Esophagus squamous epithelium (tissue), 5 donors: ENCODE results near the gene NTPCR. TPM values are rescaled to one million over a fixed set of nuclear protein-coding genes. Genes with fewer than 3 reads are reported as not detected.

Experiments used
- DNase-seq: peaks from one replicate; lab custom pipeline; 2025; lab: John Stamatoyannopoulos, UW
- H3K27ac ChIP-seq, 4 donors: fragments of 200-600 bp; sonication (generic); one replicate each; pipeline ENCODE4 v1.5.1; 2016 to 2019; ENCODE audit warnings: mild to moderate bottlenecking in 1 of 4
- H3K27me3 ChIP-seq, 4 donors: fragments of 200-600 bp; sonication (generic); 1 replicate in 3 of 4; 2 replicates in 1 of 4; pipeline versions ENCODE4 v1.5.1 to v1.6.0; 2017 to 2021; ENCODE audit warnings: antibody characterized with exemption in 1 of 4
- H3K36me3 ChIP-seq, 3 donors: fragments of 200-600 bp; sonication (generic); one replicate each; pipeline ENCODE4 v1.5.1; 2016 to 2019
- H3K4me1 ChIP-seq, 3 donors: fragments of 200-600 bp; sonication (generic); one replicate each; pipeline ENCODE4 v1.5.1; 2017 to 2019
- H3K4me3 ChIP-seq, 4 donors: fragments of 200-600 bp; sonication (generic); 1 replicate in 3 of 4; 2 replicates in 1 of 4; pipeline ENCODE4 v1.5.1; 2016 to 2019; ENCODE audit warnings: mild to moderate bottlenecking in 2 of 4, moderate library complexity in 1 of 4
- H3K9me3 ChIP-seq, 3 donors: fragments of 200-600 bp; sonication (generic); one replicate each; pipeline ENCODE4 v1.5.1; 2016 to 2019
- CTCF ChIP-seq, 6 experiments: fragments of 450-650 bp in 4 of 6; fragments of 200-600 bp in 2 of 6; sonication (generic) in 2 of 6; IDR thresholded peaks; one replicate each; pipeline ENCODE4 v1.5.1; 2016 to 2019; ENCODE audit warnings: antibody characterized with exemption in 6 of 6, mild to moderate bottlenecking in 4 of 6, moderate library complexity in 4 of 6
- POLR2A ChIP-seq, 4 donors: fragments of 450-650 bp; IDR thresholded peaks; one replicate each; pipeline ENCODE4 v1.6.1; 2017; ENCODE audit warnings: antibody characterized with exemption in 4 of 4, mild to moderate bottlenecking in 4 of 4, moderate library complexity in 3 of 4
- WGBS, 2 donors: methylation state at CpG; one replicate each; pipeline ENCODE4 v1.1.5; 2018; 5-methylcytosine and 5-hydroxymethylcytosine counted together
- intact Hi-C: fragments of 100-400 bp; cut with DNase I; formaldehyde crosslinking; loops from one replicate; pipeline ENCODE4 v1.15.0; 2022
- total RNA-seq, 4 donors: library from RNA; depleted of rRNA; stranded (reverse); fragments of >200 nt; gene quantifications; one replicate each; pipeline ENCODE4 v1.1.0, GENCODE V29; 2016
- donor health status: DM: yes; HTN: yes; CAD: no.

NTPCR gene
- total RNA-seq, 4 donors from 2014 or later, result 19.9 to 35.8 (median 23.4) TPM

- 88 to 100% methylated on average over 1 of the region's 1 CpG for WGBS, 2 donors
- Histone ChIP-seq H3K9me3 (no peaks in the 10 kb centered on the region), H3K4me1 (no peaks in the 10 kb centered on the region), H3K27ac (no peak overlapping the region), H3K27me3 (no peaks in the 10 kb centered on the region), H3K4me3 (no peak overlapping the region), H3K36me3 (peaks cover 0 to 29% (median 0%) of the 10 kb centered on the region in 3 donors)
- DNase-seq, result no peak
- no peak for TF ChIP-seq CTCF (IDR thresholded peaks at IDR 0.05)
- TF ChIP-seq POLR2A (IDR thresholded peaks at IDR 0.05), result no peak
- intact Hi-C loops, result no loop called here
Measured at GRCh38 chr1:233012021-233012420, 61.6 kb downstream of the NTPCR start.

GRCh38 chr1:233015965-233016364, 65.6 kb downstream of the NTPCR start:
- Histone ChIP-seq H3K27ac (no peak overlapping the region), H3K4me1 (no peaks in the 10 kb centered on the region), H3K4me3 (no peak overlapping the region), H3K27me3 (no peaks in the 10 kb centered on the region), H3K9me3 (no peaks in the 10 kb centered on the region), H3K36me3 (peaks cover 0 to 29% (median 0%) of the 10 kb centered on the region in 3 donors)
- TF ChIP-seq POLR2A (IDR thresholded peaks at IDR 0.05) (no peak), CTCF (IDR thresholded peaks at IDR 0.05) (no peak)
- DNase-seq, result no peak
- intact Hi-C loops, result no loop called here
- 80 to 81% methylated on average over 2 of the region's 2 CpGs for WGBS, 2 donors

- DNase-seq, result no peak
- Histone ChIP-seq H3K27ac (no peak overlapping the region), H3K4me3 (no peak overlapping the region), H3K9me3 (no peaks in the 10 kb centered on the region), H3K27me3 (no peaks in the 10 kb centered on the region), H3K4me1 (no peaks in the 10 kb centered on the region), H3K36me3 (peaks cover 0 to 28% (median 0%) of the 10 kb centered on the region in 3 donors)
- intact Hi-C loops, result no loop called here
- TF ChIP-seq CTCF (IDR thresholded peaks at IDR 0.05), result no peak
- no peak for TF ChIP-seq POLR2A (IDR thresholded peaks at IDR 0.05)
- 60 to 69% methylated on average over 6 of the region's 6 CpGs for WGBS, 2 donors
Measured at GRCh38 chr1:233016798-233017197, 66.4 kb downstream of the NTPCR start.

GRCh38 chr1:233019083-233019482, 68.7 kb downstream of the NTPCR start:
- no peak overlapping the region for H3K27ac ChIP-seq
- no peaks in the 10 kb centered on the region for H3K9me3 ChIP-seq
- no peak for TF ChIP-seq CTCF (IDR thresholded peaks at IDR 0.05)
- no peak for DNase-seq
- no peak overlapping the region for H3K4me3 ChIP-seq
- no peaks in the 10 kb centered on the region for H3K27me3 ChIP-seq
- peaks cover 0 to 8% (median 0%) of the 10 kb centered on the region in 3 donors for H3K36me3 ChIP-seq
- intact Hi-C loops, result no loop called here
- 86 to 92% methylated on average over 3 of the region's 3 CpGs for WGBS, 2 donors
- no peaks in the 10 kb centered on the region for H3K4me1 ChIP-seq

- intact Hi-C loops, result no loop called here
- Histone ChIP-seq H3K27ac (no peak overlapping the region), H3K4me1 (peaks cover 0 to 6% (median under 1%) of the 10 kb centered on the region in 3 donors), H3K9me3 (no peaks in the 10 kb centered on the region), H3K36me3 (peaks cover 0 to under 1% (median 0%) of the 10 kb centered on the region in 3 donors), H3K4me3 (no peak overlapping the region), H3K27me3 (no peaks in the 10 kb centered on the region)
- 80 to 85% methylated on average over 11 to 12 of the region's 12 CpGs for WGBS, 2 donors
- no peak for DNase-seq
- TF ChIP-seq CTCF (IDR thresholded peaks at IDR 0.05) (no peak), POLR2A (IDR thresholded peaks at IDR 0.05) (no peak)
Measured at GRCh38 chr1:233019778-233020325, 69.4 kb downstream of the NTPCR start.
